K562 (cell line): ENCODE data around the gene MANBA. TPM values are rescaled to one million over a fixed set of nuclear protein-coding genes. Genes with fewer than 3 reads are reported as not detected.

Experiments used
- ATAC-seq: fragments of 200-7000 bp; cut with Tn5 transposase; 3 replicates; pipeline ENCODE4 v1.9.1; 2020; ENCODE audit warnings: moderate library complexity
- BruUV-seq: library from RNA; stranded (reverse); fragments of 400-500 nt; replicated peaks from 2 replicates; lab custom pipeline; 2021; lab: Mats Ljungman, UMichigan
- CTCF ChIA-PET: fragments of 300-600 bp; formaldehyde crosslinking; extraction: SDS; loops from one replicate; lab custom pipeline; 2021; ENCODE audit warnings: low intra/inter-chr PET ratio; lab: Yijun Ruan, JAX
- POLR2A ChIA-PET: fragments of 300-600, 350-650 bp; sonication (Branson Sonifier 250); formaldehyde crosslinking; extraction: SDS; loops from one replicate; lab custom pipeline; 2021; ENCODE audit warnings: antibody characterized with exemption, inconsistent platforms; lab: Yijun Ruan, JAX
- DNase-seq, 4 experiments: peaks; one replicate each; pipeline versions ENCODE4 v3.0.0 to v3.0.0-alpha.2; 2011 to 2018; ENCODE audit warnings: low spot score in 3 of 4, mixed read lengths in 3 of 4; ENCODE audit errors: extremely low read depth in 1 of 4
- FAIRE-seq: peaks from 2 replicates; lab custom pipeline; 2011; peaks lifted over from hg19 to GRCh38; lab: Jason Lieb, UNC
- H2AFZ ChIP-seq: 2 replicates; pipeline ENCODE4 v1.6.0; 2011; ENCODE audit warnings: low read depth, low read length, control low read depth, inconsistent platforms
- H3K27ac ChIP-seq: fragments of 200-600 bp; 3 replicates; pipeline ENCODE4 v1.8.0; 2011; ENCODE audit warnings: low read depth, mild to moderate bottlenecking, control low read depth, inconsistent platforms, low read length, moderate library complexity, mixed read lengths; ENCODE audit errors: extremely low read depth
- H3K27me3 ChIP-seq, 2 experiments: fragments of 300-600 bp in 1 of 2; 2 replicates in 1 of 2; 3 replicates in 1 of 2; pipeline versions ENCODE4 v1.6.0 to v1.8.0; 2011; ENCODE audit warnings: inconsistent platforms in 2 of 2, low read length in 2 of 2, mild to moderate bottlenecking in 1 of 2, mixed read lengths in 1 of 2, moderate library complexity in 1 of 2; ENCODE audit not compliant: control insufficient read depth in 2 of 2, insufficient read depth in 2 of 2
- H3K36me3 ChIP-seq: fragments of 300-600 bp; 3 replicates; pipeline ENCODE4 v1.8.0; 2011; ENCODE audit warnings: mild to moderate bottlenecking, low read length, inconsistent platforms; ENCODE audit not compliant: control insufficient read depth, insufficient read depth
- H3K4me1 ChIP-seq, 2 experiments: fragments of 200-600 bp in 1 of 2; replicated peaks in 1 of 2; 2 replicates in 1 of 2; 3 replicates in 1 of 2; pipeline versions ENCODE4 v1.5.1 to v1.8.0; 2011; ENCODE audit warnings: inconsistent platforms in 2 of 2, low read length in 2 of 2, mild to moderate bottlenecking in 1 of 2, mixed read lengths in 1 of 2, moderate library complexity in 1 of 2; ENCODE audit not compliant: control insufficient read depth in 2 of 2, insufficient read depth in 2 of 2
- H3K4me2 ChIP-seq: 2 replicates; pipeline ENCODE4 v1.6.1; 2011; ENCODE audit warnings: low read length, control low read depth, inconsistent platforms, mixed read lengths; ENCODE audit not compliant: insufficient read depth
- H3K4me3 ChIP-seq: fragments of 200-600 bp; sonication (generic), shearing (Covaris generic); 2 replicates; pipeline ENCODE4 v1.5.1; 2016; ENCODE audit warnings: control low read depth, inconsistent platforms
- H3K79me2 ChIP-seq: fragments of 200-600 bp; 3 replicates; pipeline ENCODE4 v1.8.0; 2011; ENCODE audit warnings: low read length, inconsistent platforms; ENCODE audit not compliant: control insufficient read depth, insufficient read depth
- H3K9ac ChIP-seq, 2 experiments: 2 replicates each; pipeline versions ENCODE4 v1.6.0 to v1.6.1; 2011; ENCODE audit warnings: low read depth in 2 of 2, low read length in 2 of 2, control low read depth in 1 of 2, inconsistent platforms in 1 of 2, mild to moderate bottlenecking in 1 of 2, mixed read lengths in 1 of 2; ENCODE audit not compliant: insufficient read depth in 1 of 2
- H3K9me1 ChIP-seq: one replicate; pipeline ENCODE4 v1.6.0; 2011; ENCODE audit warnings: inconsistent platforms, mild to moderate bottlenecking, low read length, moderate library complexity; ENCODE audit not compliant: control insufficient read depth, insufficient read depth
- H3K9me3 ChIP-seq: replicated peaks from 2 replicates; pipeline ENCODE4 v1.5.1; 2011; ENCODE audit warnings: low read depth, low read length, inconsistent platforms; ENCODE audit not compliant: control insufficient read depth, insufficient read depth
- H4K20me1 ChIP-seq: replicated peaks from 2 replicates; pipeline ENCODE4 v1.6.1; 2011; ENCODE audit warnings: low read length, inconsistent platforms, mixed read lengths; ENCODE audit not compliant: control insufficient read depth, insufficient read depth
- CBX8 ChIP-seq: fragments of 200-600 bp; sonication (generic); IDR thresholded peaks from 2 replicates; pipeline ENCODE4 v1.6.1; 2012; ENCODE audit warnings: borderline replicate concordance, mixed run types, low read depth, mild to moderate bottlenecking, moderate library complexity, mixed read lengths, low read length, control low read depth, inconsistent platforms; ENCODE audit not compliant: poor library complexity, severe bottlenecking; ENCODE audit errors: extremely low read depth
- DACH1 ChIP-seq: fragments of 450-650 bp; IDR thresholded peaks from 2 replicates; pipeline ENCODE4 v1.6.1; 2018; ENCODE audit not compliant: partially characterized antibody
- HNRNPL ChIP-seq: fragments of 200-400 bp; formaldehyde crosslinking; IDR thresholded peaks from 2 replicates; pipeline ENCODE4 v1.6.1; 2017; ENCODE audit warnings: low read depth, mild to moderate bottlenecking, low read length
- NFE2L1 ChIP-seq: fragments of 450-650 bp; IDR thresholded peaks from 2 replicates; pipeline ENCODE4 v1.6.1; 2016; ENCODE audit warnings: missing genetic modification characterization, low read depth, mild to moderate bottlenecking, missing compliant biosample characterization, moderate library complexity, borderline replicate concordance
- TRIM28 ChIP-seq: fragments of 450-650 bp; IDR thresholded peaks from 2 replicates; pipeline ENCODE4 v1.6.1; 2017
- ZNF507 ChIP-seq: conservative IDR thresholded peaks from 2 replicates; pipeline ENCODE4 v1.6.1; 2017; ENCODE audit warnings: missing genetic modification characterization, missing compliant biosample characterization
- ZNF586 ChIP-seq: fragments of 450-650 bp; formaldehyde crosslinking; conservative IDR thresholded peaks from 2 replicates; pipeline ENCODE4 v1.4.0; 2020; ENCODE audit warnings: mild to moderate bottlenecking, moderate library complexity
- ZNF717 ChIP-seq: fragments of 250-450 bp; sonication (Bioruptor Pico); IDR thresholded peaks from 2 replicates; pipeline ENCODE4 v1.5.0; 2021
- WGBS: fragments of 100-300 bp; shearing (Covaris generic); methylation state at CpG from one replicate; pipeline ENCODE4 v1.1.6; 2016; ENCODE audit warnings: low coverage, mixed read lengths; ENCODE audit not compliant: insufficient coverage; ENCODE audit errors: missing lambda C conversion rate; 5-methylcytosine and 5-hydroxymethylcytosine counted together
- in situ Hi-C: fragments of 300-500 bp; cut with MboI; formaldehyde crosslinking; loops from 4 replicates; pipeline ENCODE4 v1.15.0; 2018; ENCODE audit warnings: inconsistent platforms, mixed read lengths
- intact Hi-C: fragments of 100-400 bp; cut with micrococcal nuclease; formaldehyde crosslinking; loops from 2 replicates; pipeline ENCODE4 v1.14.2; 2022
- polyA plus RNA-seq, 8 experiments: library from polyadenylated mRNA; depleted of rRNA in 4 of 8; stranded (reverse) in 5 of 8; unstranded in 3 of 8; fragments of >200 nt; fragmentation: Nextera tagmentation in 2 of 8; fragmentation: Illumina TruSeq in 1 of 8; extraction: Ambion mirVana in 2 of 8; extraction: Trizol in 1 of 8; gene quantifications; 2 replicates each; pipeline versions ENCODE4 v1.2.1 to v1.2.3, GENCODE V29; 2011 to 2014; ENCODE audit warnings: inconsistent platforms in 1 of 8, missing spikeins in 1 of 8
- total RNA-seq, 7 experiments: library from RNA; depleted of rRNA in 6 of 7; stranded (reverse); fragments of >200 nt in 6 of 7; fragmentation: Illumina TruSeq in 2 of 7; extraction: Trizol in 2 of 7; gene quantifications; 2 replicates each; pipeline versions ENCODE4 v1.2.1 to v1.2.3, GENCODE V29; 2011 to 2021; ENCODE audit warnings: low replicate concordance in 1 of 7
- TF ChIP-seq, protein P1 (sequence below): sonication (generic); formaldehyde crosslinking; IDR thresholded peaks from 2 replicates; pipeline ENCODE4 v1.8.0; 2023; ENCODE audit warnings: mild to moderate bottlenecking, missing genetic modification reagents
- TF ChIP-seq, protein P2 (sequence below): fragments of 250-450 bp; sonication (Bioruptor Pico); IDR thresholded peaks from 2 replicates; pipeline ENCODE4 v1.4.0; 2020; ENCODE audit warnings: mild to moderate bottlenecking, moderate library complexity, borderline replicate concordance
- TF ChIP-seq, protein P3 (sequence below): fragments of 450-650 bp; formaldehyde crosslinking; IDR thresholded peaks from 2 replicates; pipeline ENCODE4 v1.4.0; 2022; ENCODE audit warnings: missing genetic modification characterization

Gene MANBA
- total and polyA plus RNA-seq, 9 of the 15 experiments (the other 6 are each of a cell fraction or from before 2014, with no cell fraction given) = 1.8 to 12.9 (median 7.7) TPM

DNA sequence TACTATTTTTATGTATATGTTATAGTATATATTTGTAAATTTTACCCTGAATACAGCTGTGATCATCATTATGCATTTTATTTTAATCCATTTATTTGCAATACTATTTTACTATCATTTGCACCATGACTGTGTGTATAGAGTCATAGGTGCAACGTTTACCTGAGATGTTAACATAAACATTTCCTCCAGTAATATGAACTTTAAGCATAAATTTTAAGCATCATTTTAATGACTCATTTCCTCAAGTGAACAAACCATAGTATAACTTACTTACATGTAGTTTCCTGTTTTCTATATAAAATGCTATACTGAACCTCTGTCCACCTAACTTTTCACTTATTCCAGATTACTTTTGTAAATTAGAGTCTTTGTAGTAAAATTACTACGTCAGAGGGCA lies 166.8 kb downstream of the MANBA start (continued):
- TF ChIP-seq, protein P1, sequence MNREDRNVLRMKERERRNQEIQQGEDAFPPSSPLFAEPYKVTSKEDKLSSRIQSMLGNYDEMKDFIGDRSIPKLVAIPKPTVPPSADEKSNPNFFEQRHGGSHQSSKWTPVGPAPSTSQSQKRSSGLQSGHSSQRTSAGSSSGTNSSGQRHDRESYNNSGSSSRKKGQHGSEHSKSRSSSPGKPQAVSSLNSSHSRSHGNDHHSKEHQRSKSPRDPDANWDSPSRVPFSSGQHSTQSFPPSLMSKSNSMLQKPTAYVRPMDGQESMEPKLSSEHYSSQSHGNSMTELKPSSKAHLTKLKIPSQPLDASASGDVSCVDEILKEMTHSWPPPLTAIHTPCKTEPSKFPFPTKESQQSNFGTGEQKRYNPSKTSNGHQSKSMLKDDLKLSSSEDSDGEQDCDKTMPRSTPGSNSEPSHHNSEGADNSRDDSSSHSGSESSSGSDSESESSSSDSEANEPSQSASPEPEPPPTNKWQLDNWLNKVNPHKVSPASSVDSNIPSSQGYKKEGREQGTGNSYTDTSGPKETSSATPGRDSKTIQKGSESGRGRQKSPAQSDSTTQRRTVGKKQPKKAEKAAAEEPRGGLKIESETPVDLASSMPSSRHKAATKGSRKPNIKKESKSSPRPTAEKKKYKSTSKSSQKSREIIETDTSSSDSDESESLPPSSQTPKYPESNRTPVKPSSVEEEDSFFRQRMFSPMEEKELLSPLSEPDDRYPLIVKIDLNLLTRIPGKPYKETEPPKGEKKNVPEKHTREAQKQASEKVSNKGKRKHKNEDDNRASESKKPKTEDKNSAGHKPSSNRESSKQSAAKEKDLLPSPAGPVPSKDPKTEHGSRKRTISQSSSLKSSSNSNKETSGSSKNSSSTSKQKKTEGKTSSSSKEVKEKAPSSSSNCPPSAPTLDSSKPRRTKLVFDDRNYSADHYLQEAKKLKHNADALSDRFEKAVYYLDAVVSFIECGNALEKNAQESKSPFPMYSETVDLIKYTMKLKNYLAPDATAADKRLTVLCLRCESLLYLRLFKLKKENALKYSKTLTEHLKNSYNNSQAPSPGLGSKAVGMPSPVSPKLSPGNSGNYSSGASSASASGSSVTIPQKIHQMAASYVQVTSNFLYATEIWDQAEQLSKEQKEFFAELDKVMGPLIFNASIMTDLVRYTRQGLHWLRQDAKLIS (CRISPR knock-in tag) = no peak
- TF ChIP-seq TRIM28 (no peak), HNRNPL (no peak)
- TF ChIP-seq, protein P2, sequence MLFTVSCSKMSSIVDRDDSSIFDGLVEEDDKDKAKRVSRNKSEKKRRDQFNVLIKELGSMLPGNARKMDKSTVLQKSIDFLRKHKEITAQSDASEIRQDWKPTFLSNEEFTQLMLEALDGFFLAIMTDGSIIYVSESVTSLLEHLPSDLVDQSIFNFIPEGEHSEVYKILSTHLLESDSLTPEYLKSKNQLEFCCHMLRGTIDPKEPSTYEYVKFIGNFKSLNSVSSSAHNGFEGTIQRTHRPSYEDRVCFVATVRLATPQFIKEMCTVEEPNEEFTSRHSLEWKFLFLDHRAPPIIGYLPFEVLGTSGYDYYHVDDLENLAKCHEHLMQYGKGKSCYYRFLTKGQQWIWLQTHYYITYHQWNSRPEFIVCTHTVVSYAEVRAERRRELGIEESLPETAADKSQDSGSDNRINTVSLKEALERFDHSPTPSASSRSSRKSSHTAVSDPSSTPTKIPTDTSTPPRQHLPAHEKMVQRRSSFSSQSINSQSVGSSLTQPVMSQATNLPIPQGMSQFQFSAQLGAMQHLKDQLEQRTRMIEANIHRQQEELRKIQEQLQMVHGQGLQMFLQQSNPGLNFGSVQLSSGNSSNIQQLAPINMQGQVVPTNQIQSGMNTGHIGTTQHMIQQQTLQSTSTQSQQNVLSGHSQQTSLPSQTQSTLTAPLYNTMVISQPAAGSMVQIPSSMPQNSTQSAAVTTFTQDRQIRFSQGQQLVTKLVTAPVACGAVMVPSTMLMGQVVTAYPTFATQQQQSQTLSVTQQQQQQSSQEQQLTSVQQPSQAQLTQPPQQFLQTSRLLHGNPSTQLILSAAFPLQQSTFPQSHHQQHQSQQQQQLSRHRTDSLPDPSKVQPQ (CRISPR knock-in tag) = no peak

DNA sequence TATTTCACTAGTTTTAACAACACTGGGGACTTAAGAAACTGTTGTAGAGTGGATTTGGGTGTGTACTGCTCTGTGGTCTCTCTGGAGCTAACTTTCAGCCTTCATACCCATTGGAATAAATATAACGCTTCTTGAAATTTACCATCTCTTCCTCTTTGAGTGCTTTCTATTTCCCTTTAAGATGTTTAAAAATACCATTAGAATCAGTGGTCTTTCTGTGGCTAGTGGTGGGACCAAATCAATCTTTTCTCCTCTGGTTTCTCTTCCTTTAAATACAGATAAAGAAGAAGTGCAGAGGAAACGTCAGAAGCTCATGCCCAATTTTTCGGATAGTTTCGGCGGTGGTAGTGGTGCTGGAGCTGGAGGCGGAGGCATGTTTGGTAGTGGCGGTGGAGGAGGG lies 167.6 kb downstream of the MANBA start:
- ATAC-seq (no peak), DNase-seq (no peak), FAIRE-seq (no peak)
- H3K27ac ChIP-seq = no peak overlapping the region
- H3K9me3 ChIP-seq = no peaks in the 10 kb centered on the region
- no peaks in the 10 kb centered on the region for H3K9me1 ChIP-seq
- H3K4me3 ChIP-seq = no peak overlapping the region
- TF ChIP-seq ZNF586 = no peak
- TF ChIP-seq ZNF717 = no peak
- TF ChIP-seq NFE2L1 (tag) = no peak
- TF ChIP-seq ZNF507 (tag) = no peak
- TF ChIP-seq, protein P3, sequence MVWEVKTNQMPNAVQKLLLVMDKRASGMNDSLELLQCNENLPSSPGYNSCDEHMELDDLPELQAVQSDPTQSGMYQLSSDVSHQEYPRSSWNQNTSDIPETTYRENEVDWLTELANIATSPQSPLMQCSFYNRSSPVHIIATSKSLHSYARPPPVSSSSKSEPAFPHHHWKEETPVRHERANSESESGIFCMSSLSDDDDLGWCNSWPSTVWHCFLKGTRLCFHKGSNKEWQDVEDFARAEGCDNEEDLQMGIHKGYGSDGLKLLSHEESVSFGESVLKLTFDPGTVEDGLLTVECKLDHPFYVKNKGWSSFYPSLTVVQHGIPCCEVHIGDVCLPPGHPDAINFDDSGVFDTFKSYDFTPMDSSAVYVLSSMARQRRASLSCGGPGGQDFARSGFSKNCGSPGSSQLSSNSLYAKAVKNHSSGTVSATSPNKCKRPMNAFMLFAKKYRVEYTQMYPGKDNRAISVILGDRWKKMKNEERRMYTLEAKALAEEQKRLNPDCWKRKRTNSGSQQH (CRISPR knock-in tag) = no peak
- no peak for TF ChIP-seq CBX8
- TF ChIP-seq DACH1 = no peak
- H3K36me3 ChIP-seq = peaks cover 23% of the 10 kb centered on the region; the same call in 2 of the 3 replicates
- no peaks in the 10 kb centered on the region for H3K4me1 ChIP-seq
- intact Hi-C loops = no loop called here
- in situ Hi-C loops = no loop called here
- no peaks in the 10 kb centered on the region for H3K27me3 ChIP-seq
- no peak overlapping the region for H3K4me2 ChIP-seq
- no peaks in the 10 kb centered on the region for H3K79me2 ChIP-seq
- WGBS = 74% methylated on average over 3 of the region's 7 CpGs
- H4K20me1 ChIP-seq = no peaks in the 10 kb centered on the region
- CTCF ChIA-PET = no interaction called here
- H2AFZ ChIP-seq = no peak overlapping the region
- no TSS peak for BruUV-seq
- POLR2A ChIA-PET = no interaction called here
- H3K9ac ChIP-seq = no peak overlapping the region
